DMS 273 (cell line): Measurements from ENCODE around the gene HERC3.
A peak's percentile ranks its signal among the peaks of the same experiment; 100 is the strongest.
"Not testable (repeated sequence)": the region's sequence is repeated elsewhere in the genome, so short reads cannot be mapped to it uniquely, and the experiment has no call there.

Source experiments
- DNase-seq: peaks from one replicate; lab custom pipeline; 2025; ENCODE audit not compliant: unreplicated experiment; lab: John Stamatoyannopoulos, UW

The HERC3 gene

GRCh38 chr4:88606832-88607231 lies 14.6 kb downstream of the HERC3 start:
- DNase-seq = no peak

DNA sequence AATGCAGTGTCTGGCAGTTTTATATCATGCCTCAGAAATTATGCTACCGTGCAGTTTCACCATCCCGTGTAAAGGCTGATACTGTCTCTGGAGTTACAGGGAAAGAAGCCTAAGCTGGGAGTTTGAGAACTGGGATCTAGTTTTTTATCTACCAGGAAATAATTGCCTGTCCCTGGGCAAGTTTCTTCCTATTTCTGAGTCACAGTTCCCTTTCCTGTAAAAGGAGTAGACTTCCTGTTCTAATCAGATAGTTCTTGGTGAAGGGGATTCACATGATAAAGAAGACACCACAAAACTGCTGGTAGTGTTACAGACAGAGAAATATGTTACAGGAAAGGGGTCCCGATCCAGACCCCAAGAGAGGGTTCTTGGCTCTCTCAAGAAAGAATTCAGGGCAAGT lies 17.1 kb downstream of the HERC3 start:
- no peak for DNase-seq

DNA sequence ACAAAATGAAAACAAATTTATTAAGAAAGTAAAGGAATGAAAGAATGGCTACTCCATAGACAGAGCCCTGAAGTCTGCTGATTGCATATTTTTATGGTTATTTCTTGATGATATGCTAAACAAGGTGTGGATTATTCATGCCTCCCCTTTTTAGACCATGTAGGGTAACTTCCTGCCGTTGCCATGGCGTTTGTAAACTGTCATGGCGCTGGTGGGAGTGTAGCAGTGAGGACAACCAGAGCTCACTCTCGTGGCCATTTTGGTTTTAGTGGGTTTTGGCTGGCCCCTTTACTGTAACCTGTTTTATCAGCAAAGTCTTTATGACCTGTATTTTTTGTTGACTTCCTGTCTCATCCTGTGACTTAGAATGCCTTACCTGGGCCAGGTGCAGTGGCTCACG lies 17.5 kb downstream of the HERC3 start:
- not testable (repeated sequence) for DNase-seq

DNA sequence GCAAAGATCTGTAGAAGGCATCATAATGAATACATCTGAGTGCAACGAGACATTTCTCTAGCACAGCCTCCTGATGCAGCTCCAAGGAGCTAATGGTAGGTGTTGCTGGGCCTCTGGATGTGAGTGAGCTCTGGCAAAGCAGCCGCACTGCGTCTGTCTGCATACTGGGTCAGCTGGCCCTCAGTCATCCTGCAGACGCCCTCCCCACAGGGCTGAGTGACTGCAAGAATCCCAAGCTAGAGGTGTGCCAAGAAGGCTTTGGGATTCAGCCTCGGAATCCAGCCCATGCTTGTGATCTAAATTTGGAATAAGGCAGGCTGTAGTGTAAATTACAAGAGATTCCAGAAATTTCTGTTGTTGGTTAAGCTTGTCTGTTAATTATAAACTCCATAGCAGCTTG lies 18.5 kb downstream of the HERC3 start:
- no peak for DNase-seq

DNA sequence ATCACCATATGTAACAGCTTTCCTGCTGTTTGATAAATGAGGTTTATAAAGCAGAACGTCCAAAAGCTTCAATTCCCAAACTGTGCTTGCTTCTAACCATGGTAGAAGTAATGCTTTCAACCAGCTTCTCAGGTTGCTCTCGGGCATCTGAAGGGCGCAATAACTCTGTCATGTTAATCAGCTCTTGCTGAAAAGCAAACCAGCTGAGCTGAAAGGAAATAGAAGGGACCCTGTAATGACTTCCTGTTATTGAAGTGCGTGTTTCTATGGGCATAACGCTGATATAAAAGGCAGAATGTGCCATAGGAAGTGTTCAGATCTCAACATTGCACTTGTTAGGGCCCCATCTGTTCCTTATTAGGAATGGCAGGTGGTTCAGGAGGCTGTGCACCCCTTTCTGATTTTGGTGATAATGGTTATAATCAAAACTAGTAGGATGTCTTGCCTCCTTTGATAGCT lies 21.2 kb downstream of the HERC3 start:
- peak; percentile 56 for DNase-seq

- DNase-seq = no peak
Measured at GRCh38 chr4:88614058-88614457, 21.8 kb downstream of the HERC3 start.

DNA sequence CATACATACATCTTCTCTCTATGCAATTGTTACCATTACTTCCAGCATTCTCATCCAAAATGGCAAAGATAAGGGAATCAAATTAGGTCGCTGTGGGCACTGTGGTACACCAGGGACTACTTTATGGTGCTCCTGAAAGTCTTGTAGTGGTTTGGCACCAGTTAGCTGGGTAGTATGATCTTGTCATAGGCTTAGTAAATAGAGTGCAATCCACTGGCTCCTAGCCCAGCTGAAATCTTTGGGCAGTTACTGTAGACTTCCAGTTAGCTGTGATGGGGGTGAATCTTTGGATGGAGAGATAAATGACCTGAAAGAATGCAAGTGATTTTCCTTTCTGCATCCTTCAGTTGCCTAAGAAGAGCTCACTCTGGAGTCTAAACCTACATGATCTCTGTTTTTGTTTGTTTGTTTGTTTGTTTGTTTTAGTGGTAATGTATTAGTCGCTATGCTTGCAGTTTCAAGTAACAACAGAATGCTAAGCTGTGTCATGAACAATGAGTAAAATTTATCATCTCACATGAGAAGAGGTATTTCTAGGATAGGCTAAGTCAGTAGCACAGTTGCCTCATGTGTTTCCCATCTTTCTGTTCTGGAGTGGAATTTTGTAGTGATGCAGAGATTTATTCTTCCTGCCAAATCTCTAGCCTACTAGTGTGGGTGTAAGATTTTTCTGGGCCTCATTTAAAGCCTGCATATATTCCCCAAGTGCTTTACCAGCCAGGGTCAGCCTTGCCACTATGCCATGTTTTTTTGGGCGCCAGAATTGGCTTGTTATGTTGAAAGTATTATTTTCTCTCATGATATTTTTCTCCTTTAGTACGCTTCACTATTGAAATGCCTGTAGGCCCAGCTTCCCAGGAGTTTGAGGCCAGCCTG lies 24.2 kb downstream of the HERC3 start:
- no peak for DNase-seq

DNA sequence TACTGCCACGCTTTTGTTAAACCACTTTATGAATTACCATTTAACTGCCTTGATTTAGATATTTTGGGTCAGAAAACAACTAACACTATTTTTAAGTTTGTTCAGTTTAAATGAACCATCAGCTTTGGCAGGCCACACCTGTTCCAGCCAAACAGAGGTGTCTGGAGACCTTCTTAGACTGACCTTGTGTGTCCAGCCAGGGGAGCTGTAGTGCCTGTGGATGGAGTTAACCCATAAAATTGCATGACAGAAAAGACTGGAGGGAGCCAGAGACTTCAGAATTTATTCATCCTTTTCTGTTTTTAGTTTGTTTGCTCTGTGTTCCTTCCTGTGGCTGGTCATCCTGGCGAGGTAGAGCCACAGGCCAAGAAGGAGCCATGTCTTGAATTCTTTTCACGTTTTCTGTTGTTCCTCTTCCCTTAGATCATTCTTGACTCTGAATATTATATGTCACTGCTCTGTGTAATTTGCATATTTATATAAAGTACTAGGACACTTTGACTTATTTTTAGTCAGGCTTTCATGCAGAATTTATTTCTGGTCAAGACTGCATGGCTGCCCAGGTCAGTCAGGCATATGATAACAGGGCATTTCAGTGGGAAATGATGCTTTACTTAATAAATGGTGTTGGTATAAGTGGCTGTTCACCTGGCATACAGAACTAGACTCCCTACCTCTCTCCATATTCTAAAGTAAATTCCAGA lies 26.7 kb downstream of the HERC3 start:
- DNase-seq = no peak

GRCh38 chr4:88619971-88620370 lies 27.7 kb downstream of the HERC3 start:
- no peak for DNase-seq

DNA sequence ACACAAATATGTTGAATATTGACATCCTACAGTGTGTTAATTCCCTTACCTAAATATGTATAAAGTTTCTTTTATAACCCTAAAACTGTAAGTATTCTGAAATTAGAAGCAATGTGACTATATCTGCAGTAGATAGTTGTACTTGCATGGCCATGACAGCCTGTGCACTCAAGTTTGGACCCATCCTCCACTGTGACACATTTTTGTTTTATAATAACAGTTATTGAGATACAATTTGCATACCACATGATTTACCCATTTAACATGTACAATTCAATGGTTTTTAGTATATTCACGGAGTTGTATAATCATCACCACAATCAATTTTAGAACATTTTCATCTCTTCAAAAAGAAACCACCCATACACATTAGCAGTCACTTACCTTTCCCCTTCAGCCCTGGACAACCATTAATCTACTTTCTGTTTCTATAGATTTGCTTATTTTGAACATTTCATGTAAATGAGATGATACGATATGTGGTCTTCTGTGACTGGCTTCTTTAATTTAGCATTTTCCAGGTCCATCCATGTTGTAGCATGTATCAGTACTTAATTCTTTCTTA lies 29.6 kb downstream of the HERC3 start:
- no peak for DNase-seq

- DNase-seq = no peak
Measured at GRCh38 chr4:88623097-88623496, 30.8 kb downstream of the HERC3 start.

- no peak for DNase-seq
Measured at GRCh38 chr4:88628746-88629145, 36.5 kb downstream of the HERC3 start.

GRCh38 chr4:88629826-88630225 lies 37.5 kb downstream of the HERC3 start:
- DNase-seq = no peak

GRCh38 chr4:88630756-88631155 lies 38.5 kb downstream of the HERC3 start:
- DNase-seq = no peak

DNA sequence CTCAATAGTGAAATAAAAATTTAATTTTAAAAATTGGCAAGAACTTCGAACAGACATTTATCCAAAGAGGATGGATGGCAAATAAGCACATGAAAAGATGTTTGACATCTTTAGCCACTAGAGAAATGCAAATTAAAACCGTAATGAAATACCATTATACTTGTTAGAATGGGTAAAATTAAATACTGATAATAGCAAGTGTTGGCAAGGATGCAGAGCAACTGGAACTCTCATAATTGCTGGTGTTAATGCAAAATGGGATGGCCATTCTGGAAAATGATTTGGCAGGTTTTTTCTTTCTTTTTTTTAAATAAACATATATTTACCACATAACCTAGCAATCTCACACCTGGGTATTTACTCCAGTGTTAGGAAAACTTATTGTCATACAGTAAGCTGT lies 51.7 kb downstream of the HERC3 start:
- no peak for DNase-seq

DNA sequence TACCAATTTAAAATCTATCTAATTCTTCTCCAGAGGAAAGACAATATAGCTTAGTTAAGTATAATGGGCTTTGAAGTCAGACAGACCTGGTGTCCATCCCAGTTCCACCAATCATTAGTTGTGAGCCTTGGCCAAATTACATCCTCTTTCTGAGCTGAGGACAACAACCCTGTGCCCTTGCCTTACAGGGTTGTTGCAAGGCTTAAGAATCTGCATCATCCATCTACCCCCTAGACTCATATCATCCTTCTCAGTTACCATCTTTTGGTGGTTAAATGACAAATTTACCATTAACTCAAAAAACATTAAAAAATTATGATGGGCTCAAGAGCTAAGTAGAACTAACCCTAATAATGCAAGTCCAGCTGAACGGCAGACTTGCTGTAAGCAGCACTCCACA lies 53.7 kb downstream of the HERC3 start:
- DNase-seq = no peak

DNA sequence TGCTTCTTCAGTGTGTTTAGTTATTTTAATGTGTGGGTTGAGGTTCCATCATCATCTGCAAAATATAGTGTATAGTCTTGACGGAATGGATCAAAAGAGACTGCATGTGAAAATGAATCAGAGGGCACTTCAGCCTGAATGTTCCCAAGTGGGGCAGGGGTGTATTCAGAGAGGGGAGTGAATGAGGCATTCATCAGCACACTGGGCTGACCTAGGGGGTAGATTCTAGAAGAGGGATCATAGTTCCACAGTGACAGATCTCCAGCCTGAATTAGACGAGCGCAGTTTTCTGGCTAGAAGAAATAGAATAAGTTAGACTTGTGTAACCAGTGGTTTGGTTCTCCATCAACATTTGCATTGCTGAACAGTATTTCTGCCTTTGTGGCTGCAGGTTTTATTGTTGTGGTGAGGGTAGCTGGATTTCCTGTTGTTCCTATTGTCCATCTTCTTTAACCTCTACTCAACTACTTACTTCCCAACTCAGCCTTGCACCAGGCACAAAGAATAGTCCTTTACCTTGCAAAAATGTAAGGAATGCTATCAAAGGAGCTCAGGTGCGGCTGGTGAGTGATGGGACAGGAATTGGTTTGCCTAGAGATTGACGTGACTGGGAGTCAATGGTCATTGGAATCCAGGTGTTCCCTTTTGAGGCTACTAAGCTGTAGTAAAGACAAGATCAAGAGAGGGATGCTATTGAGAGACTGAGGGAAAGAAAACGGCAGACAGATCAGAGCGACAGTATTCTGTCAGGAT lies 54.4 kb downstream of the HERC3 start:
- DNase-seq = no peak

DNA sequence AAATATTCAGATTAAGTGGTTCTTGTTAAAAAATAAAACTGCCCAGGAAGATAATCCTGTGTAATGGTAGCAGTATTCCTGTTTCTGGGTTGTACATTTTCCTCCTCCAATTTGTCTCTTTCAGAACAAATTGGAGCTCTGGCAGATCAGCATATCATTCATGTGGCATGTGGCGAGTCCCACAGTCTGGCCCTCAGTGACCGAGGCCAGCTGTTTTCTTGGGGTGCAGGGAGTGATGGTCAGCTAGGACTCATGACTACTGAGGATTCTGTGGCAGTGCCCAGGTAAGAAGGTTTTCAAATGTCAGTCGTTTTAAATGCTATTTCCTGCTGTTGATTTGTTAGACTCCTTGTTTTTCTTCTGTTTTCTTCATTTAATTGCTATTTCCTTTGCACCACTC lies 57.4 kb downstream of the HERC3 start:
- DNase-seq = no peak

DNA sequence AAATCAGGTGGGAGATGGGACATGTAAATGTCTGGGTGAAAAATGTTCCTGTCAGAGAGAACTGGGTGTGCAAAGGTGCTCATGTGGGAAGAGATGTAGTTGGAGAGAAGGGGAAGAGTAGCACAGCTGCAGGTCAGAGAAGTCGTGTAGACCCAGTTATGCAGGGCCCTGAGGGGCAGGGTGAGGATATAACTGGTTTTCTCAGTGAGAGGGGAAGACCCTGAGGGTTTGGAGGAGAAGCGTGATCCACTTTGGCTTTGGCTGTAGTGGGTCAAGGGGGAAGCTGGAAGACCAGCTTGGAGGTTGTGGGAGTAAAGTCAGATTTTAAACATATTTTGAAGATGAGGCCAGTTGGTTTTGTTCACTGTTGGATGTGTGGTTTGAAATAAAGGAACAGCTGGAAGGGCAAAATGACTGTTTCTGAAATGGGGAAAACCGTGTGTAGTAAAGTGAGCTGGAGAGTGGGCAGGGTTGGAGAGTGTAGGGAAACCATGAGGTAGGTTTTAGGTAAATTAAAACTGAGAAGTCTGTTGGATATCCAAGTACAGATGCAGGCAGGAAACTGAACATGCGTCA lies 61.2 kb downstream of the HERC3 start:
- no peak for DNase-seq

GRCh38 chr4:88655226-88655625 lies 62.9 kb downstream of the HERC3 start:
- DNase-seq = no peak
